ENCODE data around the gene ADAMTS16.
"Not testable (repeated sequence)": the region's sequence is repeated elsewhere in the genome, so short reads cannot be mapped to it uniquely, and the experiment has no call there.

ADAMTS16 gene

GRCh38 chr5:5135957-5136676, 4.0 kb upstream of the ADAMTS16 start:
- Histone ChIP-seq H3K4me1 (ENCODE audit: control insufficient read depth, insufficient read depth, low read depth, low read length) (peaks cover 16% of the 10 kb centered on the region), H3K4me2 (ENCODE audit: low read length, poor library complexity, severe bottlenecking) (no peak overlapping the region), H2BK5ac (ENCODE audit: low read depth, low read length, poor library complexity, severe bottlenecking) (peak overlapping the region; percentile 35), H3K14ac (ENCODE audit: low read length in 2 of 2) (no peak overlapping the region), H4K8ac (ENCODE audit: low read length) (no peak overlapping the region), H3K18ac (ENCODE audit: low read depth in 1 of 2, low read length in 2 of 2) (no peak overlapping the region), H2AFZ (ENCODE audit: low read depth, low read length) (no peak overlapping the region), H3K9me3 (ENCODE audit: control insufficient read depth, low read length) (peaks cover 3% of the 10 kb centered on the region), H3K9ac (ENCODE audit: low read length) (no peak overlapping the region), H3K4me3 (ENCODE audit: insufficient read depth in 1 of 2, low read depth in 1 of 2, low read length in 2 of 2) (no peak overlapping the region), H3K36me3 (ENCODE audit: control insufficient read depth in 1 of 2, insufficient read depth in 2 of 2, low read depth in 1 of 2, low read length in 2 of 2) (peaks cover 0 to 3% of the 10 kb centered on the region in 2 experiments), H3K79me1 (replicated peaks; ENCODE audit: low read length, poor library complexity, severe bottlenecking) (no peaks in the 10 kb centered on the region), H2BK12ac (ENCODE audit: low read length in 2 of 2) (no peak overlapping the region), H3K27me3 (ENCODE audit: control insufficient read depth in 1 of 2, insufficient read depth in 1 of 2, low read length in 2 of 2) (peaks cover 15 to 24% of the 10 kb centered on the region in 2 experiments), H3K23ac (ENCODE audit: low read length in 2 of 2) (no peak overlapping the region), H2BK15ac (ENCODE audit: low read depth, poor library complexity, severe bottlenecking) (no peak overlapping the region), H3K4ac (ENCODE audit: low read depth in 1 of 2, low read length in 2 of 2) (no peak overlapping the region), H4K91ac (ENCODE audit: low read length) (no peak overlapping the region), H3K27ac (ENCODE audit: low read length, poor library complexity, severe bottlenecking) (no peak overlapping the region), H2AK5ac (ENCODE audit: low read length, severe bottlenecking) (no peak overlapping the region), H2BK120ac (ENCODE audit: low read depth, low read length) (no peak overlapping the region)
- 60% methylated on average over 6 of the region's 8 CpGs for WGBS
- peak; percentile 28 for DNase-seq

- H3K23ac ChIP-seq (ENCODE audit: low read length in 2 of 2); H2BK120ac ChIP-seq (ENCODE audit: low read depth, low read length); H3K4ac ChIP-seq (ENCODE audit: low read depth in 1 of 2, low read length in 2 of 2); H3K18ac ChIP-seq (ENCODE audit: low read depth in 1 of 2, low read length in 2 of 2); H3K27ac ChIP-seq (ENCODE audit: low read length, poor library complexity, severe bottlenecking); H3K4me2 ChIP-seq (ENCODE audit: low read length, poor library complexity, severe bottlenecking); H3K79me1 ChIP-seq (replicated peaks; ENCODE audit: low read length, poor library complexity, severe bottlenecking); H3K14ac ChIP-seq (ENCODE audit: low read length in 2 of 2); H3K4me3 ChIP-seq (ENCODE audit: insufficient read depth in 1 of 2, low read depth in 1 of 2, low read length in 2 of 2); H3K9me3 ChIP-seq (ENCODE audit: control insufficient read depth, low read length); H3K9ac ChIP-seq (ENCODE audit: low read length); H4K91ac ChIP-seq (ENCODE audit: low read length); H4K8ac ChIP-seq (ENCODE audit: low read length); H2BK5ac ChIP-seq (ENCODE audit: low read depth, low read length, poor library complexity, severe bottlenecking); H2BK15ac ChIP-seq (ENCODE audit: low read depth, poor library complexity, severe bottlenecking); H2AFZ ChIP-seq (ENCODE audit: low read depth, low read length); H2AK5ac ChIP-seq (ENCODE audit: low read length, severe bottlenecking); DNase-seq; H2BK12ac ChIP-seq (ENCODE audit: low read length in 2 of 2); H3K36me3 ChIP-seq (ENCODE audit: control insufficient read depth in 1 of 2, insufficient read depth in 2 of 2, low read depth in 1 of 2, low read length in 2 of 2): not testable (repeated sequence)
- 94% methylated on average over 19 of the region's 24 CpGs for WGBS
- H3K27me3 ChIP-seq (ENCODE audit: control insufficient read depth in 1 of 2, insufficient read depth in 1 of 2, low read length in 2 of 2), result peaks cover 18 to 30% of the 10 kb centered on the region in 2 experiments
- H3K4me1 ChIP-seq (ENCODE audit: control insufficient read depth, insufficient read depth, low read depth, low read length), result peaks cover 16% of the 10 kb centered on the region
Measured at GRCh38 chr5:5137851-5138250, 2.3 kb upstream of the ADAMTS16 start.

GRCh38 chr5:5139336-5139776, 774 bp upstream of the ADAMTS16 start:
- no peaks in the 10 kb centered on the region for H3K79me1 ChIP-seq (replicated peaks; ENCODE audit: low read length, poor library complexity, severe bottlenecking)
- no peak overlapping the region for H3K9ac ChIP-seq (ENCODE audit: low read length)
- H2BK5ac ChIP-seq (ENCODE audit: low read depth, low read length, poor library complexity, severe bottlenecking), result no peak overlapping the region
- H3K27ac ChIP-seq (ENCODE audit: low read length, poor library complexity, severe bottlenecking), result no peak overlapping the region
- no peak overlapping the region for H3K14ac ChIP-seq (ENCODE audit: low read length in 2 of 2)
- H3K4me1 ChIP-seq (ENCODE audit: control insufficient read depth, insufficient read depth, low read depth, low read length), result peaks cover 16% of the 10 kb centered on the region
- H2AK5ac ChIP-seq (ENCODE audit: low read length, severe bottlenecking), result no peak overlapping the region
- no peak overlapping the region for H3K18ac ChIP-seq (ENCODE audit: low read depth in 1 of 2, low read length in 2 of 2)
- peak overlapping the region; percentile 49 to 58 for H3K4me3 ChIP-seq (ENCODE audit: insufficient read depth in 1 of 2, low read depth in 1 of 2, low read length in 2 of 2)
- no peaks in the 10 kb centered on the region for H3K9me3 ChIP-seq (ENCODE audit: control insufficient read depth, low read length)
- no peak overlapping the region for H3K4ac ChIP-seq (ENCODE audit: low read depth in 1 of 2, low read length in 2 of 2)
- no peak overlapping the region for H3K23ac ChIP-seq (ENCODE audit: low read length in 2 of 2)
- no peak overlapping the region for H4K91ac ChIP-seq (ENCODE audit: low read length)
- no peak overlapping the region for H4K8ac ChIP-seq (ENCODE audit: low read length)
- no peak overlapping the region for H2BK15ac ChIP-seq (ENCODE audit: low read depth, poor library complexity, severe bottlenecking)
- no peak for DNase-seq
- H2BK12ac ChIP-seq (ENCODE audit: low read length in 2 of 2), result no peak overlapping the region
- peaks cover 18 to 32% of the 10 kb centered on the region in 2 experiments for H3K27me3 ChIP-seq (ENCODE audit: control insufficient read depth in 1 of 2, insufficient read depth in 1 of 2, low read length in 2 of 2)
- H3K4me2 ChIP-seq (ENCODE audit: low read length, poor library complexity, severe bottlenecking), result peak overlapping the region; percentile 96
- peaks cover 0 to 3% of the 10 kb centered on the region in 2 experiments for H3K36me3 ChIP-seq (ENCODE audit: control insufficient read depth in 1 of 2, insufficient read depth in 2 of 2, low read depth in 1 of 2, low read length in 2 of 2)
- 15% methylated on average over 33 of the region's 39 CpGs for WGBS
- H2AFZ ChIP-seq (ENCODE audit: low read depth, low read length), result no peak overlapping the region
- H2BK120ac ChIP-seq (ENCODE audit: low read depth, low read length), result no peak overlapping the region

- Histone ChIP-seq H3K23ac (ENCODE audit: low read length in 2 of 2) (peak overlapping the region in 1 of 2 experiments; percentile 1), H4K8ac (ENCODE audit: low read length) (no peak overlapping the region), H2AK5ac (ENCODE audit: low read length, severe bottlenecking) (no peak overlapping the region), H3K9me3 (ENCODE audit: control insufficient read depth, low read length) (no peaks in the 10 kb centered on the region), H2BK12ac (ENCODE audit: low read length in 2 of 2) (no peak overlapping the region), H3K9ac (ENCODE audit: low read length) (no peak overlapping the region), H2BK15ac (ENCODE audit: low read depth, poor library complexity, severe bottlenecking) (no peak overlapping the region), H4K91ac (ENCODE audit: low read length) (no peak overlapping the region), H2AFZ (ENCODE audit: low read depth, low read length) (no peak overlapping the region), H3K27ac (ENCODE audit: low read length, poor library complexity, severe bottlenecking) (no peak overlapping the region), H3K4ac (ENCODE audit: low read depth in 1 of 2, low read length in 2 of 2) (no peak overlapping the region), H3K4me2 (ENCODE audit: low read length, poor library complexity, severe bottlenecking) (peak overlapping the region; percentile 96), H3K79me1 (replicated peaks; ENCODE audit: low read length, poor library complexity, severe bottlenecking) (no peaks in the 10 kb centered on the region), H3K18ac (ENCODE audit: low read depth in 1 of 2, low read length in 2 of 2) (no peak overlapping the region), H3K14ac (ENCODE audit: low read length in 2 of 2) (no peak overlapping the region), H3K36me3 (ENCODE audit: control insufficient read depth in 1 of 2, insufficient read depth in 2 of 2, low read depth in 1 of 2, low read length in 2 of 2) (peaks cover 0 to 3% of the 10 kb centered on the region in 2 experiments), H3K27me3 (ENCODE audit: control insufficient read depth in 1 of 2, insufficient read depth in 1 of 2, low read length in 2 of 2) (peaks cover 18 to 32% of the 10 kb centered on the region in 2 experiments), H2BK5ac (ENCODE audit: low read depth, low read length, poor library complexity, severe bottlenecking) (no peak overlapping the region), H3K4me1 (ENCODE audit: control insufficient read depth, insufficient read depth, low read depth, low read length) (peaks cover 19% of the 10 kb centered on the region), H3K4me3 (ENCODE audit: insufficient read depth in 1 of 2, low read depth in 1 of 2, low read length in 2 of 2) (peak overlapping the region; percentile 8 to 49), H2BK120ac (ENCODE audit: low read depth, low read length) (no peak overlapping the region)
- no peak for DNase-seq
- WGBS, result 1% methylated on average over 35 of the region's 57 CpGs
Measured at GRCh38 chr5:5140479-5141338, 579 bp downstream of the ADAMTS16 start.

All from mesenchymal stem cell (in vitro differentiated cells and primary cell).